Hematopoietic multipotent progenitor cell (in vitro differentiated cells): ENCODE data around the gene STK38. TPM values are rescaled to one million over a fixed set of nuclear protein-coding genes. Genes with fewer than 3 reads are reported as not detected.
A peak's percentile ranks its signal among the peaks of the same experiment; 100 is the strongest.
"Not testable (repeated sequence)": the region's sequence is repeated elsewhere in the genome, so short reads cannot be mapped to it uniquely, and the experiment has no call there.

ENCODE experiments used
- DNase-seq, 3 donors: peaks; one replicate each; pipeline ENCODE4 v3.0.0-alpha.2; 2011 to 2015; ENCODE audit warnings: low read depth in 2 of 3, low spot score in 2 of 3
- total RNA-seq: library from RNA; depleted of rRNA; stranded (reverse); fragments of >200 nt; gene quantifications from one replicate; pipeline ENCODE4 v1.2.3, GENCODE V29; 2012

STK38 gene
- total RNA-seq, 1 donor: 13.5 TPM

DNA sequence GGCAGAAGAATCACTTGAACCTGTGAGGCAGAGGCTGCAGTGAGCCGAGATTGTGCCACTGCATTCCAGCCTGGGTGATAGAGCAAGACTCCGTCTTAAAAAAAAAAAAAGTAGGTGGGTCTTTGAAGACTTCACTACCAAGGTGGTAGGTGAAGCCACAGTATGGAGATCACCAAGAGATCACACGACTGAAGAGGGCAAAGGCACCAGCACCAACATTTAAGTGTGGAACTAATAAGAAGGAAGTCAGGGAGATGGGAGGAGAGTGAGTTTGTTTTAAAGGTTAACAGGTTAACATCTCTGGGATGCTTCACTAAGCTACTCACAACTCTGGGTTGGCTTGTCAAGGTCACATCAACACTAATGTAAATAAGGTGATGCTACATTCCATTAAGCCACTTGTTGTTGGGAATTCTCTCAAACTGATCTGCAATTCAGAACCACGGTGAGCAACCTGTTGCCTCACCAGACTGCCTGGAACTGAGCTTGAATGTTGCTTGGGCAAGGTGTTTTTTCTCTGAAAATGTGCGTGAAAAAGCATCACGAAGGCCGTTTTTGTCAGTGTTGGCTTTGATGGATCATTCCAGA is 55.8 kb downstream of the STK38 start:
- DNase-seq: no peak

DNA sequence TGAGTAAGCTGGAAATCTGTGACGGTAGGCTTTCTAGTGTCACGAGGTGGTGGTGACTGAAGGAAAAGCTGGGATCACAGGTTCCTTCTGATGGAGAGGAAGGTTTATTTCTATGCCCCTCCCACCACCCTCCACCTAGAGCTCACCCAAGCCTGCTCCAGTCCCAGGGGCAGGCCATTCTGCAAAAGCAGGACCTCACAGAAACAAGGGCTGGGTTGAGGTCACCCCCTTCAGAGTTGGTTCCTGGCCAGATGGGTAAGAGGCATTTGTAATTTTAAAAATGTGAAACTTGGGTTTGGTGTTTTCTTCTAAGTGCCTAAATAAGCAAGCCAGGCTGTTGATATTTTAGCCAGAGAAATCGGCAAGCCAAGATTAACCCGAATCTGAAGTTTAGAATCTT is 57.9 kb downstream of the STK38 start:
- no peak for DNase-seq

DNA sequence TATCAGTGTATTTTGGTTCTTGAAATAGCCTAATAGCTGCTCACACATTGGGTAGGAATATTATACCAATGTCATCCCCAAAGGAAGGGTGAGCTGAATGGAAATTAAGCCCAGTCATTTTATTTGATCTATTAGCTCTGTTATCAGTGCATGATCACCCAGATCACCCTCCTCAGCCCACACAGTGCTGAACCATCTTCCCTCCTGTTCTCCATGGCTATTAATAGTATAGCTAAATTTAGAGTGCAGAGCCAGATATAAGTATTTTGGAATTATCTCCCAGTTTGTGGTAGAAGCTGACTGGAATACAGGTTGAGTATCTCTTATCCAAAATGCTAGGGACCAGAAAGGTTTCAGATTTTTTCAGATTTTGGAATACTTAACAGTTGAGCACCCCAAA is 59.1 kb downstream of the STK38 start:
- no peak for DNase-seq

DNA sequence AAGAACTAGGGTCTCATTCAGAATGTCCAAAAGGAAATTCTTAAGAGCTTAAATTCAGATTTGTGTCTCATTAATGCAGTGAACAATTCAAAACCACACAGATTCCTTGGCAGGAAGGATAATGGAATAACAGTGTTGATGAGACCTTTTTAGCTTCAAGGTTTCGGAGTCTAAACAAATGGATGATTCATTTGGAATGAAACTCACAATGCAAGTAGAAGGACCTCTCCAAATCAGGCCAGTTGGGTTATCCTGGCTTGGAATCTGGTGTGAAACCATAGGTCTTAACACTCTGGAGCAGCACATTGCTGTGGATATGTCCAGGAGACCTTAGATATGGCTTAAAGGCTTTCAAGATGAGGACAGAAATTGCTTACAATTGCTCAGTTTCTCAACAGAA is 59.6 kb downstream of the STK38 start:
- DNase-seq: no peak

DNA sequence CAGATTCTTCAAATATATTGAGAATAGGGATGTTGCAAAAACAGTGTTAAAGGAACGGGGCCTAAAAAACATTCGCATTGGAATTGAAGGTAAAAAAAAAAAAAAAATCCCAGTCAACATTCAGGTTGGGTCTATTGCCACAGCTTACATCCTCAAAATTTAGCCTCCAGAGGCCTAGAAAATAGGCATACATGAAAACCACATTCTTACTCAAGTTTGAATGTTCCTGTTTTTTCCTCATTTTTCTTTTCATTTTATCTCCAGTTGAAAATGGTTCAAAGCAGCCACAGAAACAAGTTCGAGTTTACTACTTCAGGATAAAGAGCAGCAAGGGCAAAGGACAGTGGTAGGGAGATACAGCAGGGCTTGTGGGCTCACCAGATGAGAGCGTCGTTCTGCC is 62.5 kb downstream of the STK38 start:
- no peak for DNase-seq

DNA sequence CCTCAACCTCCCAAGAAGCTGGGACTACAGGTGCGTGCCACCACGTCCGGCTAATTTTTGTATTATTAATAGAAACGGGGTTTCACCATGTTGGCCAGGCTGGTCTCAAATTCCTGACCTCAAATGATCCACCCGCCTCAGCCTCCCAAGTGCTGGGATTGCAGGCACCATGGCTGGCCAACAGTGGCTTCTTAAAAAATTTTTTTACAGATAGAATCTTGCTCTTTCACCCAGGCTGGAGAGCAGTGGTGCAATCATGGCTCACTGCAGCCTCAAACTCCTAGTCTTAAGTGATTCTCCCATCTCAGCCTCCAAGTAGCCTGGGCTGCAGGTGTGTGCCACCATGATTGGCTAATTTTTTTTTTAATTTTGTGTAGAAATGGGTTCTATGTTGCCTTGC is 64.0 kb downstream of the STK38 start:
- DNase-seq: not testable (repeated sequence)

DNA sequence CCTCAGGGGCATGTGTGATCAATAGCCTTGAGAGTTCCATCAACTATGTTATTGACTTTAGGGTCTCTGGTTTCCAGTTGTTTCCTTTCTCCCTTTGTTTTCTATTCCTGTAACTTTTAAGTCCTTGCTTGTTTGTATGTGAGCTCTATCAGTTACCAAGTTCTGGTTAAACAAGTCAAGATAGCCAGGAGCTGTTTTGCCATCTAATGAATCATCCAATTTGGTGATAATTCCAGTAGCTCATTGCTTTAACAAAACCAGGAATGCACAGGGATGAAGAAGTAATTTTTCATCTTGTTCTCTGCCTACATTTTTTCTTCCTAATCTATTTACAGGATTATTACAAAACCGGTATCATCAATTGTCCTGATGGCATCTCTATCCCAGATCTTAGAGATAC is 68.0 kb downstream of the STK38 start:
- no peak for DNase-seq

DNA sequence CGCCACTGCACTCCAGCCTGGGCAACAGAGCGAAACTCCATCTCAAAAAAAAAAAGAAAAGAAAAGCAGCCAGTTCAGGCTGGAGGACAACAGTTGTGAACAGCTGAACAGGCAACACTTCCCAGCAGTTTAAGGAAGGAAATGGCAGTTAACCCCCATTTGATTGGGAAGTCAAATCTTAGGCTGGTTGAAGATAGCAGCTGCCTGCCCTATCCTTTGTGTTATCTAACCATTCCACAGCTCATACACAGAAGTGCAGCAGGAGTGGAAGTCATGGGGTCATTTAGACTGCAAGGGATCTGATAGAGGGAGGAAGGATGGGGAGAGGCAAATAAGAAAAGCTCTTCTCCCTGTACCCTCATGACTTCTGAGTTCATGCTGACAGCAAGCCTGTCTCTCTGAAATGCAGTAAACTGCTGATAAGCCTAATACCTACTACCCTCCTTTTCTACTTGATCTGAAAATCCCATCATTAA is 69.2 kb downstream of the STK38 start:
- peak in 2 of 3 donors; percentile 47 to 63 for DNase-seq

DNA sequence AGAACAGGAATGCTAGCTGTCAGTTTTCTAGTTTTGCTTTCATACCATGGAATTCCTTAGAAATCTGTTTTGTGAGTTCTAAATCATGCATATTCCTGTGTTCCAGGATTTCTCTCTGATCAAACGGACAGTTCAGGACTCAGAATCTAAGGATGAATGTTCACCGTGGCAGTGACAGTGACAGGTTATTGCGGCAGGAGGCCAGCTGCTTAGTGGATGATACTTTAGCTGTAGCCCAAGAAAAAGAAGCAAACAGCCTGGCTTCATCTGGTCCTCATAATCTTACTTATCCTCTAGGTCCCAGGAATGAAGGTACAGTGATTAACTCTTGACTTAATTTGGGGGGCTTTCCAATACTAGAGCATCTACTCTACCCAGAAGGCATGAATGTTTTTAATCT is 77.3 kb downstream of the STK38 start:
- no peak for DNase-seq

DNA sequence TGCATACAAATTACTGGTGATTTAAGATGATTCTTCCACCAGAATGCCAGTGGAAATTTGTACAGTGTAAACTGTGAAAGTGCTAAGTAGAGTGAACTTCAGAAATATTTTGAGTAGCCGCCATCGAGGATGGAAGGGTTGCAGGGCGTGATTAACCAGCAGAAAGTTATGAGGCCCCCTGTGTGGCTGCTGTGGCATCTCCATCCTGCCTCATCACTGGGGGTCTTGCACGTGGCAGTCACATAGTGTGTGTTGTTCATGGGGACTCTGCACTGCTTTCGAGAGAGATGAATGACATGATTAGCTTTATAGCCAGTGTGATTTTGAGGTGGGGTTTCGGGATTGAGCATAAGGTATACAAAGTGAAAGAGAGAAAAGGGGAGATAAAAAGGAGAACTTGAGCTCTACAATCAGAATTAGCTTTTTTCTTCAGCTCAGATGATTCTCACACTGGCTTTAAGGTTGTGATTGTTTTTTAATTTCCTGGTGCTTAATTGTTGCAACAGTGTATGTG is 78.1 kb downstream of the STK38 start:
- DNase-seq: no peak

DNA sequence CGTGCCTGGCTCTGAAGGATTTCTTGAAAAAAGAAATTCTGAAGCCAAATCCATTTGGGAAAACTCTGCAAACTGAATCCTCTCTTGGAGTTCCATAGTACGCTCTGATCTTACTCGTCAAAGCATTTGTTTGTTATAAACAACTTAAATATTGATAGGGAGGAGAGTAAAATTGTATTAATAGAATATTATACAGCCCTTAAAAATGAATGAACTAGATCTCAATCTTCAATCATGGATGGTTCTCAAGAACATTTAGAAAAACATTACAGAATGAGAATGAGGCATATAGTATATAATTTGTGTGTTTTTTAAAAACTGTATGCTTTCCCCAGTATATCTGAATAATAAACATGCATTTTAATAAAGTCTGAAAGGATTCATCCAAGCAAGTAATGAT is 79.7 kb downstream of the STK38 start:
- DNase-seq: no peak

DNA sequence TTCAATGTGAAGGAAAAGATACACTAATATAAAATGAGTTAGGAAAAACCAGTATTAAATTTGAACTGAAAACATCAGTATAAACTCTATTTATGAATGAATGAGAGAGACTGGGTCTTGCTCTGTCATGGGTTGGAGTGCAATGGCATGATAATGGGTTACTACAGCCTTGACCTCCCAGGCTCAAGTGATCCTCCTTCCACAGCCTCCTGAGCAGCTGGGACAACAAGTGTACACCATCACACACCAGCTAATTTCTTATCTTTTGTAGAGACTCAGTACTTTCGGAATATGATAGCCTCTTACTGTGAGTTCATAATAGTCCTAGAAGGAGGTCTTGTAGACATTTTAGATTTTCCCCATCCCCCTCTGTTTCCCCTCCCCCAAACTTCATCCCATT is 83.0 kb downstream of the STK38 start:
- DNase-seq: no peak

DNA sequence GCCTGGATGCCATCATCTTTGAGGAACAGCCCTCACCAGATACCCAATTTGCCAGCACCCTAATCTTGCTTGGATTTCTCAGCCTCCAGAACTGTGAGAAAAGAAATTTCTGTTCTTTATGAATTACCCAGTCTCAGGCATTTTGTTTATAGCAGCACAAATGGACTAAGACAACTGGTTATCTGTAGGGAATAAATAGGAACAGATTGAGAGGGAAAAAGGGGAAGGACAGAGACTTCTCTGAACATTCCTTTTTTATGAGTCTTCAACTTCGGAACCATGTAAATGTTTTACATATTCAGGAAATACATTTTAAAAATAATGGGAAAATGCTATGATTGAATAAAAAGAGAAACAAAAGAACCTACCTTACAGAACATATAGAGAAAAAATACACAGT is 83.6 kb downstream of the STK38 start:
- no peak for DNase-seq

DNA sequence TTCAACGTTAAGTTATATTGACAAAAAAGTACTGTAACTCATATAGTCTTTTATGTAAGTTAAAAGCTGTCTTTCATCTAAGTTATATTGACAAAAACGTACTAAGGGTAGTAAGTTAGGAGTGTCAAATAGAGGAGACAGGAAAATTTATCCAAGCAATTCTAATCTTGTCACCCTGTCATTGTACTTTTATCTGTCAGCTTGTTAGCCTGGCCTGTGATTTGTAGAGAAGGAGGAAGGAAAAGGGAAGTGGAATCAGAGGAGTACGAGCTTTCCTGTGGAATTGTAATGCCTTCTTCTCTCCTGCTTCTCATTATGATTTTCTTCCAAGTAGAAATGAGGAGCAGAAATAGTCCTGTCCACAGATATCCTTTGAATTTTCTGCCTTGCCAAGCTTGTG is 85.6 kb downstream of the STK38 start:
- DNase-seq: no peak

DNA sequence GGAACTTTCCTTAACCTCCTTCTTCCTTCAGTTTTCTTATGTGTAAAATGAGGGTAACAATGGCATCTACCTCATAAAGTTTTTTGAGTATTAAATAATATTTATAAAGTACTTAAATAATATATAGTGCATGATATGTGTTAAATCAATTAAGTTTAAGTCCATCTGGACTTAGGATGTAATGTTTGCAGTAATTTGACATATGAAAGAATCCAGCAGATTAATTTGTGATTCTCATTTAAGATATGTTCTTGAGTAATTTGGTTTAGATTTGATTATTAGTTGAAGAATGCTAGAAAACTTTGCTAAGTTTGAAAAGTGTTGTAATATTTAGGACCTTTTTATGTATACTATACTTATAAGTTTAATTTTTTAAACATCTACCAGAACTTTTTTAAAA is 86.4 kb downstream of the STK38 start:
- DNase-seq: no peak

DNA sequence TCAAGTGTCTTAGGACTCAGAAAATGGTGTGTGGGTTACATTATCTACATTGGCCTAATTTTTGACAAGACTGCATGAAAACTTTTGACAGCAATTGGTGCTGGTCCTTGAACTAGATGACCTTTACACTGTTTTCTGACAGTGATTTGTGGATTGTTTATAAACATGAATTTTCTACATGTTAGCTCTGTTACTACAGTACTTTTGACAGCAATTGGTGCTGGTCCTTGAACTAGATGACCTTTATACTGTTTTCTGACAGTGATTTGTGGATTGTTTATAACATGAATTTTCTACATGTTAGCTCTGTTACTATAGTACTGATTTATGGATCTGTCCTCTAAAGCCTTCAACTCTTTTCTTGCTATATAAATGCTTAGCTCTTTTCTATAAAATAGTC is 87.8 kb downstream of the STK38 start:
- DNase-seq: no peak

DNA sequence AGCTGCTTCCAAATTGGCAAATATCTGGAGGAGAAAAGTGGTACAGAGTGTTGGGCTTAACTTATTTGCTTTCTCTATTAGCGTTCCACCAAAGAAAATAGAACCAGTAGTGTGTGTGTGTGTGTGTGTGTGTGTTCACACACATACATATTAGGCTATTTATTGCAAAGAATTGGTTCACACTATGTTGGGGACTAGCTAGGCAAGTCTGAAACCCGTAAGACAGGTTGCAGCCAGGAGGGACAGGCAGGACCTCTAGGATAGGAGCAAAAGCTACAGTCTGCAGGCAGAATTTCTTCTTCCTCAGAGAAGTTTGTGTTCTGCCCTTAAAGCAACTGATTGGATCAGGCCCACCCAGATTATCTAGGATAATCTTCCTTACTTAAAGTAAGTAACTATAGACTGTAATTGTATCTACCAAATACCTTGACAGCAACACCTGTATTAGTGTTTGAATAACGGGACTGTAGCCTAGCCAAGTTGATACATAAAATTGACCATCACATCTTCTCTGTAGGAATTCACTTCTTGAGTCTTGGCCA is 91.7 kb downstream of the STK38 start:
- DNase-seq: no peak

DNA sequence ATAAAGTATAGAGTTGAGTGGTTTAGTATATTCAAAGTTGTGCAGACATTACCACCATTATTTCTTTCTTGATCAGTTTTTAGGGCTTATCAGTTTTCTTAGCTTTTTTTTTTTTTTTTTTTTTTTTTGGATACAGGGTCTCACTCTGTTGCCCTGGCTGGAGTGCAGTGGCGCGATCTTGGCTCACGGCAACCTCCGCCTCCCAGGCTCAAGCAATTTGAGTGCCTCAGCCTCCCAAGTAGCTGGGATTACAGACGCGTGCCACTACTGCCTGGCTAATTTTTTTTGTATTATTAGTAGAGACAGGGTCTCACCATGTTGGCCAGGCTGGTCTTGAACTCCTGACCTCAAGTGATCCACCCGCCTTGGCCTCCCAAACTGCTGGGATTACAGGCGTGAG is 94.4 kb downstream of the STK38 start:
- not testable (repeated sequence) for DNase-seq

DNA sequence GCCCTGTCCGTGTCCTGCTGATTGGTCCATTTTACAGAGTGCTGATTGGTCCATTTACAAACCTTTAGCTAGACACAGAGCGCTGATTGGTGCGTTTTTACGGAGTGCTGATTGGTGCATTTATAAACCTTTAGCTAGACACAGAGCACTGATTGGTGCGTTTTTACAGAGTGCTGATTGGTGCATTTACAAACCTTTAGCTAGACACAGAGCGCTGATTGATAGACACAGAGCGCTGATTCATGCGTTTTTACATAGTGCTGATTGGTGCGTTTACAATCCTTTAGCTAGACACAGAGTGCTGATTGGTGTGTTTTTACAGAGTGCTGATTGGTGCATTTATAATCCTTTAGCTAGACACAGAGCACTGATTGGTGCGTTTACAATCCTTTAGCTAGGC is 98.1 kb downstream of the STK38 start:
- not testable (repeated sequence) for DNase-seq

DNA sequence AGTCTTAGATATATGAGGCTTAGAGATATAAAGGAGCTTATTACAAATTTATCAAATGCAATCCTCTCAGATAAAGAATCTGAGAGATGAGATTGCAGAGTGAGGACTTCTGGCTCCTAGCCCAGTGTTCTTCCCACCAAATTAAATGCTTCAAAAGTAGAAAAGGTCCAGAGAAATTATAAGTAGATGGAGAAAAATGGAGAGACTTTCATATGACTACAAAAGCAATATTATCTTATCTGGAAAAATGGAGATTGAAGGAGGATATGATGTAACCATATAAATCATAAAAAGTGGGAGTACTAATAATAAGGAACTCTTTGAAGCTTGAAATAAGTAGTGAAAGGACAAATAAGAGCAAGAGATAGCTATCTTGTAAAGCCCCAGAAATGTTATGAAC is 101.7 kb downstream of the STK38 start:
- no peak for DNase-seq

DNA sequence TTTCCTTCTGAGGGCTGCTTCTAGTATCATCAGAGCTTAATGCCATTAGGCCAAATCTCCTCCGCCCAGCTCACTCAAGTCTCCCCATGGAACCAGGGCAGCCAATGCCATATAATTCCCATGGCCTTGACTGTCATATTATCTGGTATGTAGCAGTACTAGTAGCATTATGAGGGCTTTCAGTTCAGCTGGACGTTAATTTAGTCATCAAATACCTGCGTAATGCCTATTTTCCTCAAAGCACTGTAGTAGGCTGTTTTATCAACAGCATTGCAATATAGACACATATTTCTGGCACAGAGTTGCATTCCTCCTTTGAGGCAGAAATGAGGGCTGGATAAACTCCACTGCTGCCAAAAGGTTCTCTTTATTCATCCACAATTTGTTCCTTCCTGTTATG is 102.8 kb downstream of the STK38 start:
- no peak for DNase-seq
